SK-N-SH (cell line): ENCODE measurements around the gene GADD45B. TPM values are rescaled to one million over a fixed set of nuclear protein-coding genes. Genes with fewer than 3 reads are reported as not detected.

ENCODE experiments used
- CTCF ChIA-PET: fragments of 300-600, 350-600 bp; formaldehyde crosslinking; extraction: SDS; loops from one replicate; lab custom pipeline; 2021; lab: Yijun Ruan, JAX
- POLR2A ChIA-PET: fragments of 350-600 bp; sonication (Branson Sonifier 250); formaldehyde crosslinking; extraction: SDS; loops from one replicate; lab custom pipeline; 2020; ENCODE audit warnings: antibody characterized with exemption, inconsistent platforms; lab: Yijun Ruan, JAX
- DNase-seq: peaks from one replicate; pipeline ENCODE4 v3.0.0; 2012
- H2AFZ ChIP-seq: fragments of 200-600 bp; sonication (generic); 2 replicates; pipeline ENCODE4 v1.8.1; 2016; ENCODE audit warnings: antibody characterized with exemption, mild to moderate bottlenecking, low read depth
- H3F3A ChIP-seq: fragments of 200-600 bp; sonication (generic); replicated peaks from 2 replicates; pipeline ENCODE3; 2016; ENCODE audit warnings: antibody characterized with exemption, mild to moderate bottlenecking; ENCODE audit not compliant: insufficient read depth
- H3K27ac ChIP-seq, 2 experiments: fragments of 200-500 bp in 1 of 2; fragments of 200-600 bp in 1 of 2; sonication (Bioruptor generic) in 1 of 2; sonication (generic), shearing (Covaris generic) in 1 of 2; 2 replicates each; pipeline versions ENCODE4 v1.5.1 to v1.6.1; 2014 to 2016; ENCODE audit warnings: low read depth in 2 of 2, inconsistent platforms in 1 of 2, low read length in 1 of 2, mild to moderate bottlenecking in 1 of 2, mixed read lengths in 1 of 2
- H3K27me3 ChIP-seq: fragments of 200-600 bp; sonication (generic), shearing (Covaris generic); 2 replicates; pipeline ENCODE4 v1.6.1; 2016; ENCODE audit warnings: mixed run types; ENCODE audit not compliant: insufficient read depth
- H3K36me3 ChIP-seq, 2 experiments: fragments of 200-500 bp in 1 of 2; fragments of 200-600 bp in 1 of 2; sonication (Bioruptor generic) in 1 of 2; sonication (generic) in 1 of 2; replicated peaks in 1 of 2; 2 replicates each; pipeline versions ENCODE3 to v1.5.1; 2014 to 2016; ENCODE audit warnings: low read length in 1 of 2, mild to moderate bottlenecking in 1 of 2; ENCODE audit not compliant: insufficient read depth in 2 of 2, control insufficient read depth in 1 of 2
- H3K4me1 ChIP-seq, 2 experiments: fragments of 200-500 bp in 1 of 2; fragments of 200-600 bp in 1 of 2; sonication (Bioruptor generic) in 1 of 2; sonication (generic), shearing (Covaris generic) in 1 of 2; 2 replicates each; pipeline versions ENCODE4 v1.5.1 to v1.6.1; 2014 to 2016; ENCODE audit warnings: low read depth in 1 of 2, low read length in 1 of 2, mixed run types in 1 of 2; ENCODE audit not compliant: insufficient read depth in 2 of 2, control insufficient read depth in 1 of 2
- H3K4me2 ChIP-seq: fragments of 200-600 bp; sonication (generic), shearing (Covaris generic); 2 replicates; pipeline ENCODE4 v1.6.1; 2017; ENCODE audit warnings: mixed run types
- H3K4me3 ChIP-seq, 2 experiments: fragments of 200-500 bp in 1 of 2; fragments of 200-600 bp in 1 of 2; sonication (Bioruptor generic) in 1 of 2; sonication (generic), shearing (Covaris generic) in 1 of 2; 2 replicates each; pipeline versions ENCODE4 v1.5.1 to v1.8.1; 2014 to 2016; ENCODE audit warnings: low read depth in 2 of 2, inconsistent platforms in 1 of 2, low read length in 1 of 2, mild to moderate bottlenecking in 1 of 2, mixed read lengths in 1 of 2, moderate library complexity in 1 of 2
- H3K79me2 ChIP-seq: fragments of 200-600 bp; sonication (generic); 2 replicates; pipeline ENCODE4 v1.8.1; 2017; ENCODE audit warnings: mild to moderate bottlenecking; ENCODE audit not compliant: insufficient read depth
- H3K9ac ChIP-seq: fragments of 200-600 bp; sonication (generic); 2 replicates; pipeline ENCODE4 v1.6.1; 2017; ENCODE audit warnings: mixed run types
- H3K9me2 ChIP-seq: fragments of 200-600 bp; sonication (generic); 2 replicates; pipeline ENCODE4 v1.6.1; 2017; ENCODE audit warnings: mixed run types
- H3K9me3 ChIP-seq: fragments of 200-600 bp; sonication (generic); 2 replicates; pipeline ENCODE4 v1.6.1; 2017; ENCODE audit warnings: mixed run types, mild to moderate bottlenecking, moderate library complexity
- H4K20me1 ChIP-seq: fragments of 200-600 bp; sonication (generic); 2 replicates; pipeline ENCODE4 v1.6.1; 2017; ENCODE audit warnings: mild to moderate bottlenecking, mixed run types; ENCODE audit not compliant: insufficient read depth
- ELF1 ChIP-seq: IDR thresholded peaks from 2 replicates; pipeline ENCODE4 v1.4.0; 2012
- EP300 ChIP-seq, 2 experiments: IDR thresholded peaks; 2 replicates each; pipeline versions ENCODE4 v1.4.0 to v1.6.1; 2012; ENCODE audit warnings: borderline replicate concordance in 1 of 2, low read depth in 1 of 2, low read length in 1 of 2
- FOSL2 ChIP-seq: IDR thresholded peaks from 2 replicates; pipeline ENCODE4 v1.4.0; 2012; ENCODE audit warnings: low read depth, mild to moderate bottlenecking, moderate library complexity, borderline replicate concordance
- FOXJ3 ChIP-seq: sonication (generic); formaldehyde crosslinking; IDR thresholded peaks from 2 replicates; pipeline ENCODE4 v1.5.1; 2020; ENCODE audit warnings: mild to moderate bottlenecking, missing genetic modification reagents
- GABPA ChIP-seq: IDR thresholded peaks from 2 replicates; pipeline ENCODE4 v1.4.0; 2012; ENCODE audit warnings: low read depth, mild to moderate bottlenecking
- GATA2 ChIP-seq: sonication (generic); formaldehyde crosslinking; IDR thresholded peaks from 2 replicates; pipeline ENCODE4 v1.5.0; 2020; ENCODE audit warnings: mild to moderate bottlenecking, missing genetic modification reagents
- MAX ChIP-seq: IDR thresholded peaks from 2 replicates; pipeline ENCODE4 v1.4.0; 2012; ENCODE audit warnings: low read depth
- MXI1 ChIP-seq: IDR thresholded peaks from 2 replicates; pipeline ENCODE4 v1.6.1; 2012; ENCODE audit warnings: mild to moderate bottlenecking, low read depth, low read length, improper control_type of control experiment
- NFIC ChIP-seq: IDR thresholded peaks from 2 replicates; pipeline ENCODE4 v1.4.0; 2012; ENCODE audit warnings: borderline replicate concordance
- POLR2AphosphoS5 ChIP-seq: IDR thresholded peaks from 2 replicates; pipeline ENCODE4 v1.6.1; 2012; ENCODE audit warnings: low read depth, low read length
- RAD21 ChIP-seq: IDR thresholded peaks from 2 replicates; pipeline ENCODE4 v1.6.1; 2012; ENCODE audit warnings: mild to moderate bottlenecking, low read length
- SMC3 ChIP-seq: IDR thresholded peaks from 2 replicates; pipeline ENCODE4 v1.6.1; 2012; ENCODE audit warnings: low read depth, low read length, improper control_type of control experiment
- TEAD4 ChIP-seq: IDR thresholded peaks from 2 replicates; pipeline ENCODE4 v1.4.0; 2012; ENCODE audit warnings: mild to moderate bottlenecking, borderline replicate concordance; ENCODE audit not compliant: insufficient read depth
- WGBS: methylation state at CpG from one replicate; pipeline ENCODE4 v1.1.6; 2017; ENCODE audit warnings: low lambda C conversion rate; 5-methylcytosine and 5-hydroxymethylcytosine counted together
- polyA plus RNA-seq, 3 experiments: library from polyadenylated mRNA; depleted of rRNA; stranded (reverse); fragments of >200 nt; gene quantifications; 2 replicates each; pipeline ENCODE4 v1.2.3, GENCODE V29; 2012
- TF ChIP-seq, protein P1 (sequence below): IDR thresholded peaks from 2 replicates; pipeline ENCODE4; 2012

GADD45B gene
- polyA plus RNA-seq, 1 of the 3 experiments (the other 2 are of a cell fraction), result 67.6 TPM

DNA sequence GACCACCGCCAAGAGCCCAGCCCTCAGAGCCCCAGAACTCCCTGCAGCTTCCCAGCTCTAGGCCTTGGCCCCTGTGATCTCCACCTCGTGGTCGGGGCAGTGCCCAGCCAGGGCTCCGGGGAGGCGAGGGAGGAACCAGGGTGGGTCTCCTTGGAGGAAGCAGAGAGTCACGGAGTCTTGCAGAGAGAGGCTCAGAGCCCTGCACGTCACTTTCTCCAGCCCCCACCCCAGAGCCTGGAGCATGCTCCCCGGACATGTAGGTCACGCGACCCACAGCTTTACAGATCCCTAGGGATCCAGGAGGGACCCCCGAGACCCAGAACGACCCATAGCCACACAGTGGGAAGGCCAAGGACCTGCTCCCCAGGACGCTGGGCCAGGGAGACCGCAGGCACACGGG, 11.9 kb downstream of the GADD45B start:
- Histone ChIP-seq H3K79me2 (no peaks in the 10 kb centered on the region), H4K20me1 (no peaks in the 10 kb centered on the region), H3K27ac (no peak overlapping the region), H3K4me3 (no peak overlapping the region), H3K9ac (no peak overlapping the region), H3K9me2 (no peaks in the 10 kb centered on the region), H3K27me3 (no peaks in the 10 kb centered on the region), H3K4me2 (no peak overlapping the region), H3F3A (peaks cover 27% of the 10 kb centered on the region), H3K36me3 (no peaks in the 10 kb centered on the region), H2AFZ (no peak overlapping the region), H3K9me3 (peaks cover 5% of the 10 kb centered on the region; the same call in 1 of the 2 replicates), H3K4me1 (peaks cover 6 to 12% of the 10 kb centered on the region in 2 experiments; a peak in 3 of 4 replicates)
- CTCF ChIA-PET, result interaction anchor here (0.6 to 1.9 kb wide), 6 partner anchors 7 to 149 kb away, joined by 3 to 14 read pairs (median 3); partner anchors contain the start of gene GADD45B
- 44% methylated on average over 4 of the region's 15 CpGs for WGBS
- POLR2A ChIA-PET, result no interaction called here
- TF ChIP-seq FOXJ3 (CRISPR knock-in tag), result no peak
- no peak for TF ChIP-seq GABPA
- no peak for TF ChIP-seq ELF1
- no peak for TF ChIP-seq NFIC
- no peak for TF ChIP-seq GATA2 (CRISPR knock-in tag)
- no peak for DNase-seq

GRCh38 chr19:2488405-2488941, 12.5 kb downstream of the GADD45B start:
- Histone ChIP-seq H3K9me3 (no peaks in the 10 kb centered on the region), H3K4me3 (peak overlapping the region; percentile 42 to 52), H3K27ac (no peak overlapping the region), H3K4me1 (peaks cover 6 to 15% of the 10 kb centered on the region in 2 experiments; a peak in 3 of 4 replicates), H3K9ac (peak overlapping the region; percentile 39; the same call in 1 of the 2 replicates), H2AFZ (no peak overlapping the region), H3K79me2 (no peaks in the 10 kb centered on the region), H3K4me2 (peak overlapping the region; percentile 74), H4K20me1 (no peaks in the 10 kb centered on the region), H3K27me3 (no peaks in the 10 kb centered on the region), H3F3A (peaks cover 28% of the 10 kb centered on the region), H3K36me3 (no peaks in the 10 kb centered on the region), H3K9me2 (no peaks in the 10 kb centered on the region)
- WGBS, result 42% methylated on average over 20 of the region's 32 CpGs
- DNase-seq, result no peak
- CTCF ChIA-PET, result interaction anchor here (0.6 to 1.9 kb wide), 5 partner anchors 8 to 149 kb away, joined by 3 to 14 read pairs (median 3); partner anchors contain the start of gene GADD45B
- POLR2A ChIA-PET, result no interaction called here
- TF ChIP-seq TEAD4, result no peak
- TF ChIP-seq RAD21, result no peak
- TF ChIP-seq MAX, result 0 out of 2 replicates have a peak, but pooled peaks have one; percentile 15

DNA sequence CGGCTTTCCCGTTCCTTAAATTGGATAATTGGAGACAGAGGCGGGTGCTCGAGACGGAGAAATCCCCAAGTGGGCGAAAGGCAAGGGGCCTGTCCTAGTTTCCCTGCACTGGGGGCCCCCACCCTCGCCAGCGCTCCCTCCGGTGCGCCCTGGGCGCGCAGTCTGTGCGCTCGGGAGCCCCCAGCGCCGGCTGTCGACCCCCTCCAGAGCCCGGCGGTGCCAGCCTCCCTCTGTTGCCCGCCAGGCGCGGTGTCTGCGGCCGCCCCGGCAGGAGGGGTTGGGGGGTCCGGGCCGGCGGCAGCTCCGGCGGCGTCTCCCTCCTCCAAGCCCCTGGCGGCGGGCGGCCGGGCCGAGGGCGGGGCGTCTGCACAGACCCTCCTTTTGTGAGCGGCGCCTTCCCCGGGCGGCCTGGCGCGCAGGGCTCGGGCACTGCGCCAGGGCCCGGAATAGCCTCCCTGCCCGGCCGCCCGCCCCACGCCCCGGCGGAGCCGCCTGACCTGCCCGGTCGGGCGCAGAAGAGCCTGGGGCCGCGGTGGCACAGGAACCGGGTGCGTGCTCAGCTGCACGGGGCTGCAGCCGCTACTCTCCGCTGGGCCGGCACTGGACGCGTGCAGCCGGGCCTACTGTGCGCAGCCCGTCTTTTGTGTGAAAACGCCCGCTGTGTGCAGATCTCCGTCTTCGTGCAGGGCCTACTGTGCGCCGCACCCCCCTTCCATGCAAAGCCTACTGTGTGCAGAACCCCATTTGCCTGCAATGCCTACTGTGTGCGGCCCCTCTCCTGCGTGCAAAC, 13.2 kb downstream of the GADD45B start:
- DNase-seq, result peak; percentile 92
- Histone ChIP-seq H3K27me3 (no peaks in the 10 kb centered on the region), H3K4me2 (peak overlapping the region; percentile 74), H3K27ac (no peak overlapping the region), H3K9me2 (no peaks in the 10 kb centered on the region), H3K4me3 (peak overlapping the region; percentile 42 to 52), H3K9ac (peak overlapping the region; percentile 39; the same call in 1 of the 2 replicates), H3K4me1 (peaks cover 9 to 16% of the 10 kb centered on the region in 2 experiments; a peak in 3 of 4 replicates), H3K9me3 (no peaks in the 10 kb centered on the region), H2AFZ (no peak overlapping the region), H3F3A (peaks cover 34% of the 10 kb centered on the region), H4K20me1 (no peaks in the 10 kb centered on the region), H3K36me3 (no peaks in the 10 kb centered on the region), H3K79me2 (no peaks in the 10 kb centered on the region)
- CTCF ChIA-PET, result interaction anchor here (0.6 to 1.9 kb wide), 4 partner anchors 9 to 91 kb away, joined by 3 to 14 read pairs (median 4); no protein-coding TSS in a partner anchor
- TF ChIP-seq RAD21 (no peak), POLR2AphosphoS5 (no peak), MXI1 (0 out of 2 replicates have a peak, but pooled peaks have one; percentile 16), NFIC (peak; percentile 67), EP300 (IDR thresholded peaks at IDR 0.05; ENCODE audit: borderline replicate concordance in 1 of 2, low read depth in 1 of 2, low read length in 1 of 2) (no peak), FOSL2 (no peak), GATA2 (CRISPR knock-in tag) (no peak), SMC3 (no peak)
- TF ChIP-seq, protein P1, sequence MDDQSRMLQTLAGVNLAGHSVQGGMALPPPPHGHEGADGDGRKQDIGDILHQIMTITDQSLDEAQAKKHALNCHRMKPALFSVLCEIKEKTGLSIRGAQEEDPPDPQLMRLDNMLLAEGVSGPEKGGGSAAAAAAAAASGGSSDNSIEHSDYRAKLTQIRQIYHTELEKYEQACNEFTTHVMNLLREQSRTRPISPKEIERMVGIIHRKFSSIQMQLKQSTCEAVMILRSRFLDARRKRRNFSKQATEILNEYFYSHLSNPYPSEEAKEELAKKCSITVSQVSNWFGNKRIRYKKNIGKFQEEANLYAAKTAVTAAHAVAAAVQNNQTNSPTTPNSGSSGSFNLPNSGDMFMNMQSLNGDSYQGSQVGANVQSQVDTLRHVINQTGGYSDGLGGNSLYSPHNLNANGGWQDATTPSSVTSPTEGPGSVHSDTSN, result no peak
- WGBS, result 7% methylated on average over 11 of the region's 78 CpGs
- POLR2A ChIA-PET, result no interaction called here
